Measurements from ENCODE around the gene AUTS2. TPM values are rescaled to one million over a fixed set of nuclear protein-coding genes. Genes with fewer than 3 reads are reported as not detected.

The AUTS2 gene
- total RNA-seq, 1 donor from 2014 or later, result 80.6 TPM

GRCh38 chr7:70030745-70031144 lies 432.5 kb downstream of the AUTS2 start:
- no peak overlapping the region for H3K27ac Mint-ChIP-seq (ENCODE audit: unreplicated experiment)
- H3K27me3 Mint-ChIP-seq (ENCODE audit: unreplicated experiment), result no peaks in the 10 kb centered on the region
- H3K4me3 Mint-ChIP-seq (ENCODE audit: unreplicated experiment), result no peak overlapping the region
- H3K9me3 Mint-ChIP-seq (ENCODE audit: unreplicated experiment), result peaks cover 9% of the 10 kb centered on the region
- TF ChIP-seq, protein P1, sequence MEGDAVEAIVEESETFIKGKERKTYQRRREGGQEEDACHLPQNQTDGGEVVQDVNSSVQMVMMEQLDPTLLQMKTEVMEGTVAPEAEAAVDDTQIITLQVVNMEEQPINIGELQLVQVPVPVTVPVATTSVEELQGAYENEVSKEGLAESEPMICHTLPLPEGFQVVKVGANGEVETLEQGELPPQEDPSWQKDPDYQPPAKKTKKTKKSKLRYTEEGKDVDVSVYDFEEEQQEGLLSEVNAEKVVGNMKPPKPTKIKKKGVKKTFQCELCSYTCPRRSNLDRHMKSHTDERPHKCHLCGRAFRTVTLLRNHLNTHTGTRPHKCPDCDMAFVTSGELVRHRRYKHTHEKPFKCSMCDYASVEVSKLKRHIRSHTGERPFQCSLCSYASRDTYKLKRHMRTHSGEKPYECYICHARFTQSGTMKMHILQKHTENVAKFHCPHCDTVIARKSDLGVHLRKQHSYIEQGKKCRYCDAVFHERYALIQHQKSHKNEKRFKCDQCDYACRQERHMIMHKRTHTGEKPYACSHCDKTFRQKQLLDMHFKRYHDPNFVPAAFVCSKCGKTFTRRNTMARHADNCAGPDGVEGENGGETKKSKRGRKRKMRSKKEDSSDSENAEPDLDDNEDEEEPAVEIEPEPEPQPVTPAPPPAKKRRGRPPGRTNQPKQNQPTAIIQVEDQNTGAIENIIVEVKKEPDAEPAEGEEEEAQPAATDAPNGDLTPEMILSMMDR (IDR thresholded peaks at IDR 0.05), result no peak
- H3K36me3 Mint-ChIP-seq (ENCODE audit: unreplicated experiment), result peaks cover 3% of the 10 kb centered on the region
- peaks cover 25% of the 10 kb centered on the region for H3K4me1 Mint-ChIP-seq (ENCODE audit: unreplicated experiment)
- DNase-seq (ENCODE audit: extremely low spot score, unreplicated experiment), result no peak

- Mint-ChIP-seq H3K9me3 (ENCODE audit: unreplicated experiment) (peaks cover 9% of the 10 kb centered on the region), H3K27me3 (ENCODE audit: unreplicated experiment) (no peaks in the 10 kb centered on the region), H3K27ac (ENCODE audit: unreplicated experiment) (no peak overlapping the region), H3K4me1 (ENCODE audit: unreplicated experiment) (peaks cover 25% of the 10 kb centered on the region), H3K36me3 (ENCODE audit: unreplicated experiment) (peaks cover 3% of the 10 kb centered on the region), H3K4me3 (ENCODE audit: unreplicated experiment) (no peak overlapping the region)
- DNase-seq (ENCODE audit: extremely low spot score, unreplicated experiment), result no peak
- TF ChIP-seq, protein P1 (IDR thresholded peaks at IDR 0.05), result no peak
These were observed 433.0 kb downstream of the AUTS2 start for GRCh38 chr7:70031245-70031644.

DNA sequence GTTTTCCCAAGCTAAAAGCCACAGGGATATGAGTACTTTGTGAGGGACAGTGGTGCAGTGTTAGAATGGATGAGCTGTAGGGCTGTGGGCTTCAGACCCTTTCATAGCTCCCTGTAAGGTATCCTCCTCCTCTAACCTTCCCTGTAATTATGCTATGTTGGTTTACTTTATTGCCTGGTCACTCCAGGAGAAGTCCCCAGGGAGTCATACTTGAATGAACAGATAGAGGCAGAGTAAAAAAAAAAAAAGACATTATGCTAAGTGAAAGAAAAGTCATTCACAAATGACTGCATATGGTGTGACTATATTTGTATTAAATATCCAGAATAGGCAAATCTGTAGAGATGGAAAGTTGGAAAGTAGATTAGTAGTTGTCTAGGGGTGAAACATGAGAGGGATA lies 434.4 kb downstream of the AUTS2 start:
- no peak for DNase-seq (ENCODE audit: extremely low spot score, unreplicated experiment)
- peaks cover 34% of the 10 kb centered on the region for H3K4me1 Mint-ChIP-seq (ENCODE audit: unreplicated experiment)
- no peak overlapping the region for H3K4me3 Mint-ChIP-seq (ENCODE audit: unreplicated experiment)
- no peak overlapping the region for H3K27ac Mint-ChIP-seq (ENCODE audit: unreplicated experiment)
- TF ChIP-seq, protein P1 (IDR thresholded peaks at IDR 0.05), result no peak
- H3K36me3 Mint-ChIP-seq (ENCODE audit: unreplicated experiment), result peaks cover 3% of the 10 kb centered on the region
- H3K27me3 Mint-ChIP-seq (ENCODE audit: unreplicated experiment), result no peaks in the 10 kb centered on the region
- peaks cover 9% of the 10 kb centered on the region for H3K9me3 Mint-ChIP-seq (ENCODE audit: unreplicated experiment)

DNA sequence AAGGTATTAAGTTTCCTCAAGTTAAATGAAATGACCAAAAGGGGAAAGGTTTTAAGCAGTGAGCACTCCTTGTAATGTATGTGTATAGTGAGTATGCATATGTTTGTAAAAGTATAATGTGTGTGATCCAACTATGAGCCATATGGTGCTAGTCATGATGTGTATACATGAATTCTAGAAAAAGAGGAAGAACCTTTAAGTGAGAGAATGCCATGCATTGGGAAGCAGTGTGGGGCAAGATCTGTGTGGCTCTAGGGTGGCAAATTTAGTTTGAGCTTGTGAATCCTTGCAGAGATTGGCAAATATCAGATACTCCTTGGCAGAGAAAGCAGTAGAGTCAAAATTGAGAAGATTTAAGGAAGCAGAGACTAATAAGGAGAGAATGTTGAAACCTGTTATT lies 435.0 kb downstream of the AUTS2 start:
- H3K4me1 Mint-ChIP-seq (ENCODE audit: unreplicated experiment), result peaks cover 36% of the 10 kb centered on the region
- no peak for DNase-seq (ENCODE audit: extremely low spot score, unreplicated experiment)
- TF ChIP-seq, protein P1 (IDR thresholded peaks at IDR 0.05), result no peak
- H3K36me3 Mint-ChIP-seq (ENCODE audit: unreplicated experiment), result peaks cover 3% of the 10 kb centered on the region
- peaks cover 9% of the 10 kb centered on the region for H3K9me3 Mint-ChIP-seq (ENCODE audit: unreplicated experiment)
- H3K27me3 Mint-ChIP-seq (ENCODE audit: unreplicated experiment), result no peaks in the 10 kb centered on the region
- no peak overlapping the region for H3K27ac Mint-ChIP-seq (ENCODE audit: unreplicated experiment)
- no peak overlapping the region for H3K4me3 Mint-ChIP-seq (ENCODE audit: unreplicated experiment)

DNA sequence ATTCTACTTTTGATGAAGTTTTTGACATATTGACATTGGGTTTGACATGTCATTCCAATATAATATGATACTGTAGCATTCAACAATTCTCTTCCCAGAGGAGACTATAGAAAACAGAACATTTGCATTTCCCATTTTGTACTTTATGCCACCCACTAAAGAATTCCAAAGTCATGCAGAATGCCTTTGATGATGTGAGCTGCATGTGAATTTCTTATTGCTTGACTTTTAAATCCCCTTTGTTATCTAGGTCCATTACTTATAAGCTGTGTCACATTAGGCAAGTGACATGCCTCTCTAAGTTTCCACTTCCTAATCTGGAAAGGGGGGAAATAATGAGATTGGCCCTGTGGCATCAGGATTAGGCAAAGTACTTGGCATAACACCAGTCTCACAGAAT lies 436.7 kb downstream of the AUTS2 start:
- no peak for DNase-seq (ENCODE audit: extremely low spot score, unreplicated experiment)
- peak overlapping the region; percentile 5 for H3K27ac Mint-ChIP-seq (ENCODE audit: unreplicated experiment)
- TF ChIP-seq, protein P1 (IDR thresholded peaks at IDR 0.05), result no peak
- peaks cover 42% of the 10 kb centered on the region for H3K4me1 Mint-ChIP-seq (ENCODE audit: unreplicated experiment)
- H3K9me3 Mint-ChIP-seq (ENCODE audit: unreplicated experiment), result peaks cover 9% of the 10 kb centered on the region
- no peak overlapping the region for H3K4me3 Mint-ChIP-seq (ENCODE audit: unreplicated experiment)
- no peaks in the 10 kb centered on the region for H3K27me3 Mint-ChIP-seq (ENCODE audit: unreplicated experiment)
- peaks cover 3% of the 10 kb centered on the region for H3K36me3 Mint-ChIP-seq (ENCODE audit: unreplicated experiment)
